ENCODE data around the gene RFC3. TPM values are rescaled to one million over a fixed set of nuclear protein-coding genes. Genes with fewer than 3 reads are reported as not detected.

The RFC3 gene
- total RNA-seq, 4 donors from 2014 or later, result 6.5 to 9.9 (median 8.8) TPM

GRCh38 chr13:33842207-33842606 lies 24.3 kb downstream of the RFC3 start:
- intact Hi-C loops (cut with DNase I; ENCODE audit: low total_unique reads), result no loop called here
- TF ChIP-seq POLR2A (IDR thresholded peaks at IDR 0.05) (no peak), CTCF (IDR thresholded peaks at IDR 0.05) (no peak)
- WGBS, 2 donors, result 89 to 95% methylated on average over 4 of the region's 4 CpGs
- no peak for DNase-seq (ENCODE audit: low spot score in 2 of 2)
- no peak overlapping the region for H3K4me3 ChIP-seq (ENCODE audit: low read depth, poor library complexity, severe bottlenecking)

GRCh38 chr13:33842986-33843385 lies 25.0 kb downstream of the RFC3 start:
- intact Hi-C loops (cut with DNase I; ENCODE audit: low total_unique reads), result no loop called here
- no peak overlapping the region for H3K4me3 ChIP-seq (ENCODE audit: low read depth, poor library complexity, severe bottlenecking)

GRCh38 chr13:33845572-33846302 lies 27.8 kb downstream of the RFC3 start:
- TF ChIP-seq CTCF (IDR thresholded peaks at IDR 0.05) (no peak), POLR2A (IDR thresholded peaks at IDR 0.05) (no peak)
- intact Hi-C loops (cut with DNase I; ENCODE audit: low total_unique reads), result no loop called here
- no peak overlapping the region for H3K4me3 ChIP-seq (ENCODE audit: low read depth, poor library complexity, severe bottlenecking)
- no peak for DNase-seq (ENCODE audit: low spot score in 2 of 2)

More at GRCh38 chr13:33842986-33843385, 25.0 kb downstream of the RFC3 start:
- DNase-seq (ENCODE audit: low spot score in 2 of 2), result no peak
- TF ChIP-seq POLR2A (IDR thresholded peaks at IDR 0.05) (no peak), CTCF (IDR thresholded peaks at IDR 0.05) (no peak)

GRCh38 chr13:33846303-33847062 lies 28.5 kb downstream of the RFC3 start:
- 94 to 98% methylated on average over 8 to 10 of the region's 10 CpGs for WGBS, 2 donors
- DNase-seq (ENCODE audit: low spot score in 2 of 2), result no peak
- no peak for TF ChIP-seq CTCF (IDR thresholded peaks at IDR 0.05)
- no peak for TF ChIP-seq POLR2A (IDR thresholded peaks at IDR 0.05)
- intact Hi-C loops (cut with DNase I; ENCODE audit: low total_unique reads), result no loop called here
- H3K4me3 ChIP-seq (ENCODE audit: low read depth, poor library complexity, severe bottlenecking), result no peak overlapping the region

- no peak overlapping the region for H3K4me3 ChIP-seq (ENCODE audit: low read depth, poor library complexity, severe bottlenecking)
- TF ChIP-seq CTCF (IDR thresholded peaks at IDR 0.05), result no peak
- TF ChIP-seq POLR2A (IDR thresholded peaks at IDR 0.05), result no peak
- intact Hi-C loops (cut with DNase I; ENCODE audit: low total_unique reads), result no loop called here
- no peak for DNase-seq (ENCODE audit: low spot score in 2 of 2)
Measured at GRCh38 chr13:33849211-33849610, 31.3 kb downstream of the RFC3 start.

Measured in lower leg skin (tissue), 4 donors.